Kidney (tissue), 22 donors: Measurements from ENCODE around the gene BAX. TPM values are rescaled to one million over a fixed set of nuclear protein-coding genes. Genes with fewer than 3 reads are reported as not detected.
A peak's percentile ranks its signal among the peaks of the same experiment; 100 is the strongest.

Experiments
- DNase-seq, 5 donors: peaks; one replicate each; pipeline ENCODE4 v3.0.0-alpha.2; 2013 to 2020
- FAIRE-seq: peaks from 2 replicates; lab custom pipeline; 2012; peaks lifted over from hg19 to GRCh38; lab: Jason Lieb, UNC
- H3K27ac ChIP-seq, 2 donors: one replicate each; pipeline ENCODE4 v1.7.0; 2013; ENCODE audit warnings: low read depth in 2 of 2, low read length in 2 of 2, inconsistent platforms in 1 of 2
- H3K27me3 ChIP-seq: one replicate; pipeline ENCODE4 v1.7.1; 2013; ENCODE audit warnings: low read length, inconsistent platforms; ENCODE audit not compliant: control insufficient read depth, insufficient read depth
- H3K36me3 ChIP-seq, 3 donors: one replicate each; pipeline versions ENCODE4 v1.7.0 to v1.7.1; 2013; ENCODE audit warnings: low read length in 3 of 3, control low read depth in 1 of 3, inconsistent platforms in 1 of 3; ENCODE audit not compliant: insufficient read depth in 3 of 3, control insufficient read depth in 2 of 3
- H3K4me1 ChIP-seq, 3 donors: one replicate each; pipeline versions ENCODE4 v1.7.0 to v1.7.1; 2013; ENCODE audit warnings: low read length in 3 of 3, inconsistent platforms in 1 of 3, low read depth in 1 of 3; ENCODE audit not compliant: control insufficient read depth in 2 of 3, insufficient read depth in 2 of 3
- H3K4me3 ChIP-seq, 3 donors: one replicate each; pipeline versions ENCODE4 v1.7.0 to v1.8.1; 2013; ENCODE audit warnings: low read length in 3 of 3, control low read depth in 1 of 3, inconsistent platforms in 1 of 3
- H3K9ac ChIP-seq, 3 donors: one replicate each; pipeline versions ENCODE4 v1.7.0 to v1.7.1; 2013; ENCODE audit warnings: low read length in 3 of 3, control low read depth in 1 of 3, inconsistent platforms in 1 of 3
- H3K9me3 ChIP-seq, 3 donors: one replicate each; pipeline versions ENCODE4 v1.7.0 to v1.7.1; 2013; ENCODE audit warnings: low read length in 3 of 3, control low read depth in 1 of 3, inconsistent platforms in 1 of 3; ENCODE audit not compliant: control insufficient read depth in 2 of 3, insufficient read depth in 1 of 3
- intact Hi-C: fragments of 100-400 bp; cut with DNase I; formaldehyde crosslinking; loops from one replicate; pipeline ENCODE4 v1.11.1; 2022
- long read RNA-seq, 10 donors: library from polyadenylated mRNA in 1 of 10; unstranded in 1 of 10; transcript quantifications; one replicate each; pipeline ENCODE4 v2.0.0 and lab custom pipeline, GENCODE V29; 2021 to 2026
- polyA plus RNA-seq: library from polyadenylated mRNA; stranded (reverse); fragments of 350-450 nt; fragmentation: Illumina TruSeq; extraction: RNeasy Lipid Tissue Mini Kit (QIAGEN cat#74804); gene quantifications from one replicate; pipeline ENCODE4 v1.2.3, GENCODE V29; 2014; ENCODE audit warnings: low read depth, low replicate concordance; ENCODE audit not compliant: insufficient read depth
- total RNA-seq: library from RNA; stranded (reverse); fragmentation: NEBNext Ultra II Directional; extraction: Animal tissue kit (Norgen Biotek cat#: 25700); gene quantifications from one replicate; pipeline ENCODE4 v1.2.1, GENCODE V29; 2021
- TF ChIP-seq, protein P1 (sequence below): IDR thresholded peaks from 3 replicates; pipeline ENCODE4 v1.5.1; 2012; ENCODE audit warnings: mild to moderate bottlenecking, moderate library complexity, borderline replicate concordance; ENCODE audit not compliant: insufficient read depth; ENCODE audit errors: extremely low read depth
- donor health status: control.
- donor health status: control.
- donor health status: control.
- donor health status: control.
- donor health status: control.
- donor health status: DM: yes; HTN: yes; CAD: no.
- donor health status: Normal renal cell carcinoma (clear cell type).

BAX gene
- total RNA-seq: 76.7 TPM
- polyA plus RNA-seq: 141 TPM
- long read RNA-seq, donor 1, transcript BAX-202 (6 exons, 793 nt): major isoform, 24 of 40 reads
- long read RNA-seq, donor 1, partial matches to known transcripts: 8 of 40 reads
- long read RNA-seq, donor 1, other reads (novel, unspliced or antisense): 0 of 40 reads
- long read RNA-seq, donor 2, transcript BAX-202 (6 exons, 793 nt): major isoform, 36 of 52 reads
- long read RNA-seq, donor 2, transcript BAX-207 (5 exons, 1,346 nt): minor isoform, 5 of 52 reads
- long read RNA-seq, donor 2, partial matches to known transcripts: 0 of 52 reads
- long read RNA-seq, donor 2, other reads (novel, unspliced or antisense): 6 of 52 reads
- long read RNA-seq, donor 3, transcript BAX-207 (5 exons, 1,346 nt): minor isoform, 5 of 43 reads
- long read RNA-seq, donor 3, transcript BAX-202 (6 exons, 793 nt): major isoform, 31 of 43 reads
- long read RNA-seq, donor 3, partial matches to known transcripts: 5 of 43 reads
- long read RNA-seq, donor 3, other reads (novel, unspliced or antisense): 0 of 43 reads
- long read RNA-seq, donor 4, transcript BAX-202 (6 exons, 793 nt): major isoform, 27 of 31 reads
- long read RNA-seq, donor 4, partial matches to known transcripts: 0 of 31 reads
- long read RNA-seq, donor 4, other reads (novel, unspliced or antisense): 0 of 31 reads
- long read RNA-seq, donor 5, partial matches to known transcripts: 0 of 3 reads
- long read RNA-seq, donor 5, other reads (novel, unspliced or antisense): 0 of 3 reads
- long read RNA-seq, donor 6, transcript BAX-202 (6 exons, 793 nt): major isoform, 48 of 65 reads
- long read RNA-seq, donor 6, transcript BAX-207 (5 exons, 1,346 nt): minor isoform, 5 of 65 reads
- long read RNA-seq, donor 6, partial matches to known transcripts: 8 of 65 reads
- long read RNA-seq, donor 6, other reads (novel, unspliced or antisense): 0 of 65 reads
- long read RNA-seq, donor 7, transcript BAX-202 (6 exons, 793 nt): major isoform, 6 of 13 reads
- long read RNA-seq, donor 7, partial matches to known transcripts: 0 of 13 reads
- long read RNA-seq, donor 7, other reads (novel, unspliced or antisense): 4 of 13 reads
- long read RNA-seq, donor 8, transcript BAX-202 (6 exons, 793 nt): major isoform, 35 of 40 reads
- long read RNA-seq, donor 8, partial matches to known transcripts: 0 of 40 reads
- long read RNA-seq, donor 8, other reads (novel, unspliced or antisense): 0 of 40 reads
- long read RNA-seq, donor 9, transcript BAX-202 (6 exons, 793 nt): major isoform, 9 of 11 reads
- long read RNA-seq, donor 9, partial matches to known transcripts: 0 of 11 reads
- long read RNA-seq, donor 9, other reads (novel, unspliced or antisense): 0 of 11 reads
- long read RNA-seq, donor 10, transcript BAX-202 (6 exons, 793 nt): major isoform, 16 of 19 reads
- long read RNA-seq, donor 10, partial matches to known transcripts: 0 of 19 reads
- long read RNA-seq, donor 10, other reads (novel, unspliced or antisense): 0 of 19 reads

DNA sequence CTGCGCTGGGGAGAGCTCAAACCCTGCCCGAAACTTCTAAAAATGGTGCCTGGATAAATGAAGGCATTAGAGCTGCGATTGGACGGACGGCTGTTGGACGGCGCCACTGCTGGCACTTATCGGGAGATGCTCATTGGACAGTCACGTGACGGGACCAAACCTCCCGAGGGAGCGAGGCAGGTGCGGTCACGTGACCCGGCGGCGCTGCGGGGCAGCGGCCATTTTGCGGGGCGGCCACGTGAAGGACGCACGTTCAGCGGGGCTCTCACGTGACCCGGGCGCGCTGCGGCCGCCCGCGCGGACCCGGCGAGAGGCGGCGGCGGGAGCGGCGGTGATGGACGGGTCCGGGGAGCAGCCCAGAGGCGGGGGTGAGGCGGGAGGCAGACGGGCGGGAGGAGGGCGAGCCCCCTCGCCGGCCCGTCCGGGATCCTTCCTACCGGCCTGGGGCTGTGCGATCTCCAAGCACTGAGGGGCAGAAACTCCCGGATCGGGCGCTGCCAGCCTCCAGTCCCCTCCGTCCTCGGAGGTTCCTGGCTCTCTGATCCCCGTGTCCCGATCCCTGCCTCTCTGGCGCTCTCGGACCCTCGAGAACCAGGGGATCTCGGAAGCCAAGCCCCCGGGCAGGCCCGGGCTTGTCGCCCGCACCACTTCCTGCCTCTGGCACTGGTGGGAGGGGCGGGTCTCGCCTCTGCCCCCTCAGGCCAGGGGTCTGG is at the start of gene BAX:
BAX (plus strand) TSS at position 281 of the 713 bp plus-strand sequence; CDS start at position 335, 54 bp downstream.
- FAIRE-seq: no peak
- Histone ChIP-seq H3K27me3 (no peaks in the 10 kb centered on the region), H3K9me3 (no peaks in the 10 kb centered on the region), H3K4me1 (peaks cover 0 to 7% (median 0%) of the 10 kb centered on the region in 3 donors), H3K36me3 (peaks cover 0 to 3% (median 2%) of the 10 kb centered on the region in 3 donors), H3K27ac (peak within 1 kb of the TSS; percentile 57 to 74), H3K9ac (peak within 1 kb of the TSS; percentile 27 to 91 (median 67)), H3K4me3 (peak within 1 kb of the TSS; percentile 73 to 86 (median 81))
- TF ChIP-seq, protein P1, sequence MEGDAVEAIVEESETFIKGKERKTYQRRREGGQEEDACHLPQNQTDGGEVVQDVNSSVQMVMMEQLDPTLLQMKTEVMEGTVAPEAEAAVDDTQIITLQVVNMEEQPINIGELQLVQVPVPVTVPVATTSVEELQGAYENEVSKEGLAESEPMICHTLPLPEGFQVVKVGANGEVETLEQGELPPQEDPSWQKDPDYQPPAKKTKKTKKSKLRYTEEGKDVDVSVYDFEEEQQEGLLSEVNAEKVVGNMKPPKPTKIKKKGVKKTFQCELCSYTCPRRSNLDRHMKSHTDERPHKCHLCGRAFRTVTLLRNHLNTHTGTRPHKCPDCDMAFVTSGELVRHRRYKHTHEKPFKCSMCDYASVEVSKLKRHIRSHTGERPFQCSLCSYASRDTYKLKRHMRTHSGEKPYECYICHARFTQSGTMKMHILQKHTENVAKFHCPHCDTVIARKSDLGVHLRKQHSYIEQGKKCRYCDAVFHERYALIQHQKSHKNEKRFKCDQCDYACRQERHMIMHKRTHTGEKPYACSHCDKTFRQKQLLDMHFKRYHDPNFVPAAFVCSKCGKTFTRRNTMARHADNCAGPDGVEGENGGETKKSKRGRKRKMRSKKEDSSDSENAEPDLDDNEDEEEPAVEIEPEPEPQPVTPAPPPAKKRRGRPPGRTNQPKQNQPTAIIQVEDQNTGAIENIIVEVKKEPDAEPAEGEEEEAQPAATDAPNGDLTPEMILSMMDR: no peak
- DNase-seq: peak; percentile 97 to 99 (median 98)
- intact Hi-C loops: no loop called here

DNA sequence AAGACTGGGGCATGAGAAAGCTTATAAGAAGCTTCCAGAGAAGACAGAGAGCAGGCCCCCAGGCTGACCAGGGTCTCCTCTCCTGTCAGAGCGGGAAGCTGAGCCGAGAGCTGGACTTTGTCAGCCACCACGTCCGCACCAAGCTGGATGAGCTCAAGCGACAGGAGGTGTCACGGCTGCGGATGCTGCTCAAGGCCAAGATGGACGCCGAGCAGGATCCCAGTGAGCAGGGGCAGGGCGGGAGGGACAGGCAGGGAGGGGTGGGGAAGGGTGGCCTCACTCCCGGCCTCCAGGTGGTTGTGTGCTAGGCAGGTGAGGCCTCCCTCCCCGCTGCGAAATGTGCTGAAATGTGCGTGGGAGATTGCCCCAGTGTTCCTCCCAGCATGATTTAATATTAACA is 49.0 kb upstream of the BAX start:
- Histone ChIP-seq H3K27me3 (no peaks in the 10 kb centered on the region), H3K4me1 (peaks cover 0 to 15% (median 6%) of the 10 kb centered on the region in 3 donors), H3K27ac (no peak overlapping the region), H3K9me3 (no peaks in the 10 kb centered on the region), H3K36me3 (peaks cover 4 to 17% (median 14%) of the 10 kb centered on the region in 3 donors), H3K4me3 (no peak overlapping the region), H3K9ac (no peak overlapping the region)
- TF ChIP-seq, protein P1: no peak
- intact Hi-C loops: no loop called here
- no peak for FAIRE-seq
- no peak for DNase-seq

DNA sequence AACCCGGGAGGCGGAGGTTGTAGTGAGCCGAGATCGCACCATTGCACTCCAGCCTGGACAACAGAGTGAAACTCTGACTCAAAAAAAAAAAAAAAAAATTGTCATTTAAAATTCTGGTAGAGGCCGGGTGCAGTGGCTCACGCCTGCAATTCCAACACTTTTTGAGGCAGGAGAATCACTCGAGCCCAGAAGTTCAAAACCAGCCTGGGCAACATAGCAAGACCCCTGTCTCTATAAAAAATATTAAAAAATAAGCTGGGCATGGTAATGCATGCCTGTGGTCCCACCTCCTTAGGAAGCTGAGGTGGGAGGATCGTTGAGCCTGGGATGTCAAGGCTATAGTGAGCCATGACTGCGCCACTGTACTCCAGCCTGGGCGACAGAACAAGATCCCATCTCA is 48.4 kb upstream of the BAX start:
- peaks cover 8 to 23% (median 20%) of the 10 kb centered on the region in 3 donors for H3K36me3 ChIP-seq
- intact Hi-C loops: no loop called here

More for the DNA sequence above, 48.4 kb upstream of the BAX start:
- H3K9me3 ChIP-seq: no peaks in the 10 kb centered on the region
- TF ChIP-seq, protein P1: no peak
- H3K9ac ChIP-seq: no peak overlapping the region
- no peak overlapping the region for H3K4me3 ChIP-seq
- no peak overlapping the region for H3K27ac ChIP-seq
- no peaks in the 10 kb centered on the region for H3K27me3 ChIP-seq
- no peak for DNase-seq
- no peak for FAIRE-seq
- H3K4me1 ChIP-seq: peaks cover 0 to 11% (median 6%) of the 10 kb centered on the region in 3 donors
